CD14-positive monocyte (primary cell): Measurements from ENCODE around the gene PABPC1L. TPM values are rescaled to one million over a fixed set of nuclear protein-coding genes. Genes with fewer than 3 reads are reported as not detected.
"Not testable (repeated sequence)": the region's sequence is repeated elsewhere in the genome, so short reads cannot be mapped to it uniquely, and the experiment has no call there.

Experiments used
- DNase-seq, 3 donors: peaks; one replicate each; pipeline ENCODE4 v3.0.0-alpha.2; 2011 to 2022
- H2AFZ ChIP-seq: 2 replicates; pipeline ENCODE4 v1.6.0; 2012; ENCODE audit warnings: mild to moderate bottlenecking, low read depth, low read length, inconsistent platforms; ENCODE audit not compliant: insufficient read depth, poor library complexity, severe bottlenecking
- H3K27ac ChIP-seq, 2 donors: 1 replicate in 1 of 2; 2 replicates in 1 of 2; pipeline ENCODE4 v1.5.1; 2012 to 2013; ENCODE audit warnings: low read length in 2 of 2, control low read depth in 1 of 2, inconsistent platforms in 1 of 2, low read depth in 1 of 2, mild to moderate bottlenecking in 1 of 2
- H3K27me3 ChIP-seq, 2 donors: one replicate each; pipeline versions ENCODE4 v1.6.0 to v1.6.1; 2011 to 2013; ENCODE audit warnings: low read length in 2 of 2; ENCODE audit not compliant: control insufficient read depth in 2 of 2, insufficient read depth in 2 of 2
- H3K36me3 ChIP-seq, 2 donors: replicated peaks in 1 of 2; 1 replicate in 1 of 2; 2 replicates in 1 of 2; pipeline versions ENCODE4 v1.5.1 to v1.6.1; 2012 to 2013; ENCODE audit warnings: low read length in 2 of 2, control low read depth in 1 of 2, inconsistent platforms in 1 of 2, mild to moderate bottlenecking in 1 of 2; ENCODE audit not compliant: insufficient read depth in 2 of 2, control insufficient read depth in 1 of 2
- H3K4me1 ChIP-seq, 2 donors: 1 replicate in 1 of 2; 2 replicates in 1 of 2; pipeline versions ENCODE4 v1.5.1 to v1.6.1; 2012 to 2013; ENCODE audit warnings: low read length in 2 of 2, control low read depth in 1 of 2, inconsistent platforms in 1 of 2, mild to moderate bottlenecking in 1 of 2, moderate library complexity in 1 of 2; ENCODE audit not compliant: insufficient read depth in 2 of 2, control insufficient read depth in 1 of 2
- H3K4me2 ChIP-seq: replicated peaks from 2 replicates; pipeline ENCODE3; 2012; ENCODE audit warnings: low read length, moderate library complexity, mild to moderate bottlenecking; ENCODE audit not compliant: poor library complexity, severe bottlenecking; ENCODE audit errors: extremely low read depth
- H3K4me3 ChIP-seq, 3 experiments: fragments of 200-600 bp in 1 of 3; sonication (generic) in 1 of 3; replicated peaks in 1 of 3; 1 replicate in 2 of 3; 2 replicates in 1 of 3; pipeline ENCODE4 v1.5.1; 2011 to 2013; ENCODE audit warnings: low read length in 3 of 3, mild to moderate bottlenecking in 3 of 3, control low read depth in 2 of 3, low read depth in 2 of 3, inconsistent platforms in 1 of 3, moderate library complexity in 1 of 3
- H3K79me2 ChIP-seq: 2 replicates; pipeline ENCODE4 v1.6.0; 2012; ENCODE audit warnings: mild to moderate bottlenecking, control low read depth, inconsistent platforms, low read length, moderate library complexity; ENCODE audit not compliant: insufficient read depth
- H3K9ac ChIP-seq: 2 replicates; pipeline ENCODE4 v1.6.0; 2017; ENCODE audit warnings: low read length, mild to moderate bottlenecking; ENCODE audit not compliant: insufficient read depth, poor library complexity, severe bottlenecking
- H3K9me3 ChIP-seq, 2 donors: replicated peaks in 1 of 2; 1 replicate in 1 of 2; 2 replicates in 1 of 2; pipeline versions ENCODE4 v1.5.1 to v1.6.1; 2012 to 2013; ENCODE audit warnings: low read length in 2 of 2, control low read depth in 1 of 2; ENCODE audit not compliant: control insufficient read depth in 1 of 2, insufficient read depth in 1 of 2
- H4K20me1 ChIP-seq: 2 replicates; pipeline ENCODE4 v1.6.0; 2012; ENCODE audit warnings: mild to moderate bottlenecking, low read length, control low read depth, moderate library complexity; ENCODE audit not compliant: insufficient read depth
- H3K27ac Mint-ChIP-seq, 7 donors: one replicate each; pipeline ENCODE4 v1.8.0; 2020; ENCODE audit warnings: mild to moderate bottlenecking in 7 of 7, mixed read lengths in 7 of 7, moderate library complexity in 6 of 7, inconsistent platforms in 2 of 7
- H3K27me3 Mint-ChIP-seq, 3 donors: one replicate each; pipeline ENCODE4 v1.8.0; 2021 to 2022; ENCODE audit warnings: low read depth in 3 of 3, mild to moderate bottlenecking in 3 of 3, mixed read lengths in 3 of 3, moderate library complexity in 3 of 3, inconsistent platforms in 1 of 3
- H3K36me3 Mint-ChIP-seq, 2 donors: one replicate each; pipeline ENCODE4 v1.8.0; 2020; ENCODE audit warnings: mixed read lengths in 2 of 2, inconsistent platforms in 1 of 2, mild to moderate bottlenecking in 1 of 2
- H3K4me1 Mint-ChIP-seq: one replicate; pipeline ENCODE4 v1.8.0; 2020; ENCODE audit warnings: mild to moderate bottlenecking, mixed read lengths
- H3K4me3 Mint-ChIP-seq, 2 donors: one replicate each; pipeline ENCODE4 v1.8.0; 2020; ENCODE audit warnings: mild to moderate bottlenecking in 2 of 2, mixed read lengths in 2 of 2, moderate library complexity in 1 of 2
- H3K9me3 Mint-ChIP-seq, 7 donors: one replicate each; pipeline ENCODE4 v1.8.0; 2020 to 2022; ENCODE audit warnings: mixed read lengths in 7 of 7, mild to moderate bottlenecking in 6 of 7, moderate library complexity in 6 of 7, inconsistent platforms in 2 of 7
- WGBS: methylation state at CpG from one replicate; pipeline ENCODE4 v1.1.5; 2013; ENCODE audit warnings: missing lambda C conversion rate; ENCODE audit not compliant: insufficient coverage; 5-methylcytosine and 5-hydroxymethylcytosine counted together
- intact Hi-C, 2 donors: fragments of 100-400 bp; cut with micrococcal nuclease; formaldehyde crosslinking; loops; one replicate each; pipeline versions ENCODE4 v1.15.0 to v1.15.1; 2023
- polyA plus RNA-seq, 3 donors: library from polyadenylated mRNA; depleted of rRNA in 1 of 3; unstranded in 2 of 3; stranded (reverse) in 1 of 3; fragments of 300-500 nt in 2 of 3; fragments of >200 nt in 1 of 3; fragmentation: Illumina TruSeq in 2 of 3; gene quantifications; 1 replicate in 2 of 3; 2 replicates in 1 of 3; pipeline ENCODE4 v1.2.3, GENCODE V29; 2012 to 2021
- TF ChIP-seq, protein P1 (sequence below): fragments of 200-600 bp; IDR thresholded peaks from one replicate; pipeline ENCODE4 v1.8.0; 2022; ENCODE audit warnings: antibody characterized with exemption, mild to moderate bottlenecking

The PABPC1L gene
- polyA plus RNA-seq, 3 donors = 0.21 to 69.1 TPM; not detected in 1

GRCh38 chr20:44862286-44862685 is 47.6 kb upstream of the PABPC1L start:
- no peak for DNase-seq
- Histone ChIP-seq H3K4me3 (no peak overlapping the region), H3K4me1 (peaks cover 2 to 9% of the 10 kb centered on the region in 2 donors), H2AFZ (no peak overlapping the region), H3K36me3 (no peaks in the 10 kb centered on the region), H3K9me3 (peaks cover 0 to 1% of the 10 kb centered on the region in 2 donors), H3K4me2 (no peak overlapping the region), H3K27ac (no peak overlapping the region), H3K9ac (no peak overlapping the region), H3K27me3 (no peaks in the 10 kb centered on the region), H3K79me2 (no peaks in the 10 kb centered on the region), H4K20me1 (no peaks in the 10 kb centered on the region)
- H3K9me3 Mint-ChIP-seq = peaks cover under 1 to 5% (median 1%) of the 10 kb centered on the region in 7 donors
- no peaks in the 10 kb centered on the region for H3K36me3 Mint-ChIP-seq
- 86% methylated on average over 2 of the region's 2 CpGs for WGBS
- H3K4me3 Mint-ChIP-seq = no peak overlapping the region
- intact Hi-C loops = loop anchor here in 1 of 2 donors (10.0 kb wide), 2 partner anchors 477 to 647 kb away; partner anchors contain the start of gene OSER1
- H3K27ac Mint-ChIP-seq = no peak overlapping the region
- H3K27me3 Mint-ChIP-seq = peaks cover 3 to 11% (median 5%) of the 10 kb centered on the region in 3 donors
- peaks cover 11% of the 10 kb centered on the region for H3K4me1 Mint-ChIP-seq
- TF ChIP-seq, protein P1, sequence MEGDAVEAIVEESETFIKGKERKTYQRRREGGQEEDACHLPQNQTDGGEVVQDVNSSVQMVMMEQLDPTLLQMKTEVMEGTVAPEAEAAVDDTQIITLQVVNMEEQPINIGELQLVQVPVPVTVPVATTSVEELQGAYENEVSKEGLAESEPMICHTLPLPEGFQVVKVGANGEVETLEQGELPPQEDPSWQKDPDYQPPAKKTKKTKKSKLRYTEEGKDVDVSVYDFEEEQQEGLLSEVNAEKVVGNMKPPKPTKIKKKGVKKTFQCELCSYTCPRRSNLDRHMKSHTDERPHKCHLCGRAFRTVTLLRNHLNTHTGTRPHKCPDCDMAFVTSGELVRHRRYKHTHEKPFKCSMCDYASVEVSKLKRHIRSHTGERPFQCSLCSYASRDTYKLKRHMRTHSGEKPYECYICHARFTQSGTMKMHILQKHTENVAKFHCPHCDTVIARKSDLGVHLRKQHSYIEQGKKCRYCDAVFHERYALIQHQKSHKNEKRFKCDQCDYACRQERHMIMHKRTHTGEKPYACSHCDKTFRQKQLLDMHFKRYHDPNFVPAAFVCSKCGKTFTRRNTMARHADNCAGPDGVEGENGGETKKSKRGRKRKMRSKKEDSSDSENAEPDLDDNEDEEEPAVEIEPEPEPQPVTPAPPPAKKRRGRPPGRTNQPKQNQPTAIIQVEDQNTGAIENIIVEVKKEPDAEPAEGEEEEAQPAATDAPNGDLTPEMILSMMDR = no peak

- Mint-ChIP-seq H3K27me3 (peaks cover 3 to 14% (median 3%) of the 10 kb centered on the region in 3 donors), H3K4me1 (peaks cover 16% of the 10 kb centered on the region)
- not testable (repeated sequence) for H3K79me2 ChIP-seq, H3K36me3 Mint-ChIP-seq, H4K20me1 ChIP-seq, H3K27ac Mint-ChIP-seq, H3K27me3 ChIP-seq, H3K4me3 Mint-ChIP-seq, H3K9me3 ChIP-seq, H3K27ac ChIP-seq, H3K36me3 ChIP-seq, H3K4me3 ChIP-seq, H3K9ac ChIP-seq, DNase-seq, H3K9me3 Mint-ChIP-seq, H2AFZ ChIP-seq, H3K4me2 ChIP-seq
- peaks cover 6 to 12% of the 10 kb centered on the region in 2 donors for H3K4me1 ChIP-seq
- WGBS = 100% methylated on average over 2 of the region's 4 CpGs
- intact Hi-C loops = loop anchor here in 1 of 2 donors (10.0 kb wide), 2 partner anchors 479 to 649 kb away; partner anchors contain the start of gene OSER1
Observed at GRCh38 chr20:44863365-44864084, 46.3 kb upstream of the PABPC1L start.

DNA sequence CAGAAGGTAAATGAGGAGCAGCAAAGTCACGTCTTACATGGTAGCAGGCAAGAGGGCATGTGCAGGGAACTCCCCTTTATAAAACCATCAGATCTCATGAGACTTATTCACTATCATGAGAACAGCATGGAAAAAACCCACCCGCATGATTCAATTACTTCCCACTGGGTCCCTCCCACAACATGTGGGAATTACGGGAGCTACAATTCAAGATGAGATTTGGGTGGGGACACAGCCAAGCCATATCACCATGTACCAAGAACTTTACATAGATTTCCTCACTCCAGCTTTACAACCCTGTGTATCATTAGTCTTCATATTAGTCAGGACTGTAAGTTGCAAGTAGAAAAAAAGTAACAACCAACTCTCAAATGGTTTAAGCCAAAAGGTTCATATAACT is 45.4 kb upstream of the PABPC1L start:
- H3K27ac ChIP-seq, H3K36me3 Mint-ChIP-seq, H3K36me3 ChIP-seq, H3K4me2 ChIP-seq, H3K27me3 ChIP-seq, H4K20me1 ChIP-seq, H3K9me3 ChIP-seq, H3K9me3 Mint-ChIP-seq, DNase-seq, H3K4me3 Mint-ChIP-seq, H3K9ac ChIP-seq, H3K4me3 ChIP-seq, H2AFZ ChIP-seq, H3K27ac Mint-ChIP-seq, H3K79me2 ChIP-seq: not testable (repeated sequence)
- intact Hi-C loops = loop anchor here in 1 of 2 donors (10.0 kb wide), 2 partner anchors 480 to 650 kb away; partner anchors contain the start of gene OSER1
- 100% methylated on average over 1 of the region's 3 CpGs for WGBS
- H3K4me1 ChIP-seq = peaks cover 6 to 12% of the 10 kb centered on the region in 2 donors
- peaks cover 3 to 16% (median 3%) of the 10 kb centered on the region in 3 donors for H3K27me3 Mint-ChIP-seq
- H3K4me1 Mint-ChIP-seq = peaks cover 16% of the 10 kb centered on the region
